Measurements from ENCODE around the gene SND1. TPM values are rescaled to one million over a fixed set of nuclear protein-coding genes. Genes with fewer than 3 reads are reported as not detected.

Gene SND1
- total RNA-seq, 1 experiment from 2014 or later: 139 TPM

GRCh38 chr7:127690337-127690736 lies 38.3 kb downstream of the SND1 start:
- peaks cover 24% of the 10 kb centered on the region for H4K20me1 ChIP-seq (ENCODE audit: low read length)
- no peaks in the 10 kb centered on the region for H3K9me3 ChIP-seq (ENCODE audit: low read length)
- H3K4me3 ChIP-seq (ENCODE audit: low read length): no peak overlapping the region
- ChIA-PET CTCF (no interaction called here), POLR2A (ENCODE audit: unreplicated experiment) (no interaction called here)
- ATAC-seq (no peak), DNase-seq (no peak)
- H3K9me2 ChIP-seq (replicated peaks; ENCODE audit: low read length): no peaks in the 10 kb centered on the region
- peaks cover 79% of the 10 kb centered on the region for H3K79me2 ChIP-seq (ENCODE audit: low read length)
- peaks cover 45% of the 10 kb centered on the region for H3K36me3 ChIP-seq (ENCODE audit: low read depth, low read length)
- H3K27me3 ChIP-seq (ENCODE audit: low read length): no peaks in the 10 kb centered on the region
- H3K9ac ChIP-seq (ENCODE audit: low read length): no peak overlapping the region
- H3F3A ChIP-seq (ENCODE audit: low read length, unreplicated experiment): no peaks in the 10 kb centered on the region
- TF ChIP-seq EZH2phosphoT487 (IDR thresholded peaks at IDR 0.05; ENCODE audit: borderline replicate concordance, low read length): no peak
- TF ChIP-seq CTCF (conservative IDR thresholded peaks at IDR 0.05; ENCODE audit: low read depth, low read length): no peak
- TF ChIP-seq EZH2 (IDR thresholded peaks at IDR 0.05; ENCODE audit: low read length, unreplicated experiment): no peak
- H3K27ac ChIP-seq (ENCODE audit: low read length): no peak overlapping the region
- intact Hi-C loops (cut with micrococcal nuclease): no loop called here
- H2AFZ ChIP-seq (ENCODE audit: low read length): no peak overlapping the region
- no peak overlapping the region for H3K4me2 ChIP-seq (ENCODE audit: low read length)
- BruUV-seq (replicated peaks): no TSS peak
- H3K4me1 ChIP-seq (ENCODE audit: insufficient read depth, low read length): no peaks in the 10 kb centered on the region

GRCh38 chr7:127690806-127691205 lies 38.8 kb downstream of the SND1 start:
- H3K9ac ChIP-seq (ENCODE audit: low read length): no peak overlapping the region
- DNase-seq (no peak), ATAC-seq (no peak)
- intact Hi-C loops (cut with micrococcal nuclease): no loop called here
- no peaks in the 10 kb centered on the region for H3K27me3 ChIP-seq (ENCODE audit: low read length)
- no peak overlapping the region for H2AFZ ChIP-seq (ENCODE audit: low read length)
- no peak overlapping the region for H3K4me2 ChIP-seq (ENCODE audit: low read length)
- no peak overlapping the region for H3K4me3 ChIP-seq (ENCODE audit: low read length)
- H3K36me3 ChIP-seq (ENCODE audit: low read depth, low read length): peaks cover 45% of the 10 kb centered on the region
- H3K79me2 ChIP-seq (ENCODE audit: low read length): peaks cover 79% of the 10 kb centered on the region
- H3K27ac ChIP-seq (ENCODE audit: low read length): no peak overlapping the region
- H4K20me1 ChIP-seq (ENCODE audit: low read length): peaks cover 24% of the 10 kb centered on the region
- ChIA-PET CTCF (no interaction called here), POLR2A (ENCODE audit: unreplicated experiment) (no interaction called here)
- H3K9me3 ChIP-seq (ENCODE audit: low read length): no peaks in the 10 kb centered on the region
- BruUV-seq (replicated peaks): no TSS peak
- no peaks in the 10 kb centered on the region for H3F3A ChIP-seq (ENCODE audit: low read length, unreplicated experiment)
- TF ChIP-seq EZH2phosphoT487 (IDR thresholded peaks at IDR 0.05; ENCODE audit: borderline replicate concordance, low read length) (no peak), CTCF (conservative IDR thresholded peaks at IDR 0.05; ENCODE audit: low read depth, low read length) (no peak), EZH2 (IDR thresholded peaks at IDR 0.05; ENCODE audit: low read length, unreplicated experiment) (no peak)
- H3K9me2 ChIP-seq (replicated peaks; ENCODE audit: low read length): no peaks in the 10 kb centered on the region
- no peaks in the 10 kb centered on the region for H3K4me1 ChIP-seq (ENCODE audit: insufficient read depth, low read length)

GRCh38 chr7:127692200-127692599 lies 40.2 kb downstream of the SND1 start:
- ATAC-seq (no peak), DNase-seq (no peak)
- BruUV-seq (replicated peaks): no TSS peak
- TF ChIP-seq EZH2phosphoT487 (IDR thresholded peaks at IDR 0.05; ENCODE audit: borderline replicate concordance, low read length) (no peak), EZH2 (IDR thresholded peaks at IDR 0.05; ENCODE audit: low read length, unreplicated experiment) (no peak), CTCF (conservative IDR thresholded peaks at IDR 0.05; ENCODE audit: low read depth, low read length) (no peak)
- no peak overlapping the region for H3K4me3 ChIP-seq (ENCODE audit: low read length)
- ChIA-PET CTCF (no interaction called here), POLR2A (ENCODE audit: unreplicated experiment) (no interaction called here)
- H3K9ac ChIP-seq (ENCODE audit: low read length): no peak overlapping the region
- H3K4me1 ChIP-seq (ENCODE audit: insufficient read depth, low read length): no peaks in the 10 kb centered on the region
- H3K9me2 ChIP-seq (replicated peaks; ENCODE audit: low read length): no peaks in the 10 kb centered on the region
- H3K4me2 ChIP-seq (ENCODE audit: low read length): no peak overlapping the region
- intact Hi-C loops (cut with micrococcal nuclease): no loop called here
- H3K36me3 ChIP-seq (ENCODE audit: low read depth, low read length): peaks cover 48% of the 10 kb centered on the region
- no peak overlapping the region for H2AFZ ChIP-seq (ENCODE audit: low read length)
- no peaks in the 10 kb centered on the region for H3F3A ChIP-seq (ENCODE audit: low read length, unreplicated experiment)
- peaks cover 79% of the 10 kb centered on the region for H3K79me2 ChIP-seq (ENCODE audit: low read length)
- no peak overlapping the region for H3K27ac ChIP-seq (ENCODE audit: low read length)
- H3K9me3 ChIP-seq (ENCODE audit: low read length): no peaks in the 10 kb centered on the region
- no peaks in the 10 kb centered on the region for H3K27me3 ChIP-seq (ENCODE audit: low read length)
- peaks cover 16% of the 10 kb centered on the region; the same call in 1 of the 2 replicates for H4K20me1 ChIP-seq (ENCODE audit: low read length)

All from PC-3 (cell line).